Activated CD4-positive, alpha-beta T cell treated with anti-CD3 and anti-CD28 coated beads, Interleukin-2, Interleukin-4, amounts not matched to agents 100 ng/mL and 50 ng/mL, durations not matched to agents 16 hours and 8 hours (primary cell): Measurements from ENCODE around the gene SYNPR.
"Not testable (repeated sequence)": the region's sequence is repeated elsewhere in the genome, so short reads cannot be mapped to it uniquely, and the experiment has no call there.

ENCODE experiments used
- DNase-seq: peaks from one replicate; pipeline ENCODE4 v3.0.0-alpha.2; 2020; ENCODE audit warnings: low spot score

The SYNPR gene

GRCh38 chr3:63624941-63625560 is 346.9 kb downstream of the SYNPR start:
- DNase-seq: no peak

DNA sequence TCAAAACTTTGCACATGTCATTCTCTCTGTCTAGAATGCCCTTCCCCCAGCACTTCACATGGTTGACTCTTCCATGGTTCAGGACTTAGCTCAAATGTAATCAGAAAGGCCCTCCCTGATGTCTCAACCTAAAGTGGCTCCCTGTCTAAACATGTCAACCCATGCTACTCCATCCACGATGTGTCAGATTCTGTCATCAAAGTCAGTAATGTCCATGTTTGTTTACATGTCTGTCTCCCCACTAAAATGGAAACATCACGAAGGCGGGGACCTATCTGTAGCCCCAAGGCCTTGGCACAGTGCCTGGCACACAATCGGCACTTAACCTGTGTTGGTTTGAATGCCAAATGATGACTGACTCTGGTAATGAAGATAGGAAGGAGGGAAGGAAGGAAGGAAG is 353.6 kb downstream of the SYNPR start:
- DNase-seq: no peak

DNA sequence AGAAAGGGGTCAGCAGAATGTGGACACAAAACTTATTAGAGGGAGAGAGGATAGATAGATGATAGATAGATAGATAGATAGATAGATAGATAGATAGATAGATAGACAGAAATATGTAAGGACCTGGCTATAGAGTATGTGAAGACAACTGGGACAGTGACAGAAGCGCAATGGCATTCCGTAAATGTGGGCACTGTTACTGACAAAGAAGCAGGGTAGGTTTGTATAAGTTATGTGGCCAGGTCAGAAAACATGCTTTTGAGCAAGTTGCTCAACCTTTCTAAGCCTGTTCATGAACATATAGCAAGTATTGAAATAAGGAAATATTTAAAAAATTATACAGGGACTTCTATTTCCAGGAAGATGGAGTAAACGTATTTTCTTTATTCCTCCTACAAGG is 357.1 kb downstream of the SYNPR start:
- DNase-seq: no peak

DNA sequence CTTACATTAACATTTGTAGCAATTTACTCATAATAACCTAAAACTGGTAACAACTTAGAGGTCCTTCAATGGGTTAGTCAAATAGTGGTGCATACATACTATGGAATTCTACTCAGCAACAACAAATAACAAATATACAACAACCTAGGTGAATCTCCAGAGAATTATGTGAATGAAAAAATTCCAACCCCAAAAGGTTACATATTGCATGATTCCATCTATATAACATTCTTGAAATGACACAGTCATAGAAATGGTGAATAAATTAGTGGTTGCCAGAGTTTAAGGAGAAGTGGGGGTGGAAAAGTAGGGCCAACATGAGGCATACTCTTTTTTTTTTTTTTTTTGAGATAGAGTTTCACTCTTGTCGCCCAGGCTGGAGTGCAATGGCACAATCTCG is 361.7 kb downstream of the SYNPR start:
- no peak for DNase-seq

- no peak for DNase-seq
Observed at GRCh38 chr3:63642488-63642887, 364.4 kb downstream of the SYNPR start.

DNA sequence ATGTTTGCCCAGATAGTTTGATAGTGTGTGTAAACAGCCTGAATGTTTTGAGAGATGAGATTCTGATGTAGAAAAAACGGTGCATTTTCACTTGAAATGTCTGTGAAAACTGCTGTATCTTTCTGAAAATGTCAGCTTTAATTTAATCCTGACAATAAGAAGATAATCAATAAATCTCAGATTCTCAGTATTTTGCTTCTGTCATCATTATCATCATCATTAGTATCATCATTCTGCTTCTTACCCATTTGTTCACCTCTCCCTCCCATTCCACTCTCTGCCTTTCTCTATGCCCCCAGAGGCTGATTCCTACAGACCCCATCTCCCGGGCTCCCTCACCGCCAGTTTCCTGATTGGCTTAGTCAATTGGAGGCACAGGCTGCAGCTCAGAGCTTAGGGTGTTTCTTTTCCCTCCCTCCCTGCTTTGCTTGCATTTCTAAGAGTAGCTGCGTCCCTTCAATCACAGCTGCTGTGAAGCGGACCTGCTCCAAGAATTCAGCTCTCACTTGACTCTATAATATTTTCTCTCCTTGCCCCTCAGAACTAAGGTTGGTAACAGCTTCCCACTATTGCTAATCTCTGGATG is 366.2 kb downstream of the SYNPR start:
- no peak for DNase-seq

DNA sequence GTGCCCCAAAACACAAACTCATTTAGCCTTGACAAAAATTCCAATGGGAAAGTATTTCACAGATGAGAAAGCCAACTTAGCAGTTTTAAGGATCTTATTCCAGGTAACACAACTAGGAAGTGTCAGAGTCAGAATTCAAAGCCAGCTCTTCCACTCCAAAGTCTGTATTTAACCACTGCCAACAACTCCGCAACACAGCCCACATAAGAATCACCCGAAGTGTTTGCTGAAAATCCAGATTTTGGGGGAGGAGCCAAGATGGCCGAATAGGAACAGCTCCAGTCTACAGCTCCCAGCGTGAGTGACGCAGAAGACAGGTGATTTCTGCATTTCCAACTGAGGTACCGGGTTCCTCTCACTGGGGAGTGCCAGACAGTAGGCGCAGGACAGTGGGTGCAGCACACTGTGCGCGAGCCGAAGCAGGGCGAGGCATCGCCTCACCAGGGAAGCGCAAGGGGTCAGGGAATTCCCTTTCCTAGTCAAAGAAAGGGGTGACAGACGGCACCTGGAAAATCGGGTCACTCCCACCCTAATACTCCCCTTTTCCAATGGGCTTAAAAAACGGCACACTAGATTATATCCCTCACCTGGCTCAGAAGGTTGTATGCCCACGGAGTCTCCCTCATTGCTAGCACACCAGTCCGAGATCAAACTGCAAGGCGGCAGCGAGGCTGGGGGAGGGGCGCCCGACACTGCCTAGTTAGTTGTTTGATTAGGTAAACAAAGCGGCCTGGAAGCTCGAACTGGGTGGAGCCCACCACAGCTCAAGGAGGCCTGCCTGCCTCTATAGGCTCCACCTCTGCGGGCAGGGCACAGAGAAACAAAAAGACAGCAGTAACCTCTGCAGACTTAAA is 367.0 kb downstream of the SYNPR start:
- not testable (repeated sequence) for DNase-seq

DNA sequence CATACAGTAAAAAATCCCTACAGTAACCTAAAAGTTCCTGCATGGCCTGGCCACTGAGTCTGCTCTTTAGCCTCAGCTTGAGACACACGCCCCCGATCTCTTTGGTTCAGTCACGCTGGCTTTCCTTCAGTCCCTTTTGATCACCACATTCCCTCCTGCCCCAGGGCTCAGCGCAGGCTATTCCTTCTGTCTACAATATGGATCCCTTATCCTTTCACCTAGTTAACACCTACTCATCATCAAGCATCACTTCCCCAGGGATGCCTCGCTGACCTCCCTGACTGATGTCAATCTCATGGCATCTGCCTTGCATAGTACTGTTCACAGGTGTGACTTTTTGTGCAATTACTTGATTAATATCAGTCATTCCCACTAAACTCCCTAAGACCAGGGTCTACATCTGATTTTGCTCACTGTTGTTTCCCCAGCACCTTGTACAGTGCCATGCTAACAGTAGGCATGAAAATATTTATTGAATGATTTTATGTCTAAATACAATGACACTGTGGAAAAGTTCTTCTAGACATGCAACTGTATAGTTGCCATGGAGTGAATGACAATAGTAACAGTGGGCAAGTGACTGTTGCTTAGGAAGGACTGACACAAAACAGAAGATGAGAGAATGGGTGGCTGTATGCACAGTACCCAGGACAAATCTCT is 374.1 kb downstream of the SYNPR start, which contains the start of gene SNTN:
SNTN (plus strand) TSS at position 610 of the 660 bp plus-strand sequence; CDS start at position 623, 13 bp downstream.
- DNase-seq: no peak

GRCh38 chr3:63654211-63654610 is 376.1 kb downstream of the SYNPR start:
- DNase-seq: no peak

- no peak for DNase-seq
Observed at GRCh38 chr3:63654931-63655330, 376.8 kb downstream of the SYNPR start.

- DNase-seq: no peak
Observed at GRCh38 chr3:63655519-63655918, 377.4 kb downstream of the SYNPR start.

DNA sequence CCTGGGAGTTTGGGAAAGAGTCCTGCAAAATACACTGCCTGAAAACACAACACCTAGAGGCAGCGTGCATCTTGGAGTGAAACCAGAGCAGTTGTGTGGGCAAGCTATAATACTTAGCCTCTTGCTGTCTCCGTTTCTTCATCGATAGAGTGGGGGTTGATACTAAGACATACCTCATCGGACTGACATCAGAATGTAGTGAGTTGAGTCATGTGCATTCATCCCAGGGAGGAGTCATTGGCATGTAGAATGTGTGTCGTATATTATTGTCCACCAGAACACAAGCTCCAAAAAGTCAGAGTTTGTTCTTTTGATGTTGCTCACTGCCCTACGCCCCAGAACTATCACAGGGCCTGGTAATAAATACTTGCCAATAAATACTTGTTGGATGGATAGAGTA is 378.7 kb downstream of the SYNPR start:
- DNase-seq: no peak

GRCh38 chr3:63661242-63661641 is 383.1 kb downstream of the SYNPR start:
- no peak for DNase-seq

DNA sequence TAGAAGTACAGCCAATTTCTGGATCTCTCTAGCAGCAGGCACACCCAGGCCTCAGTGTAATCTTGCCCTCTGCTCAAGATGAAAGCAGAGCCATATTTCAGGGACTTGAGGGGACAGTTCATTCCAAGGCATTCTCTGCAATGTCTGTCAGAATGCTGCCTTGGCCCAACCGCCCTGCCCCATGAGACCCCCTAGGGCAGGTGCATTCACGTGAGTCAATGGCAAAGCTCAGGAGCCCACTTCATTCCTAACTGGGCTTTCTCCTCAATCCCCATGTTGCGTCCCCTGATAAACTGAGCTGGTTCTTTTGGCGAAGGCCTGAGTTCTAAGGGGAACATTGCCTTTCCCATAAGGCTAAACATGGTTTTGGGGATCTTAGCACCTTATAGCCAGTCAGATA is 383.9 kb downstream of the SYNPR start:
- no peak for DNase-seq

GRCh38 chr3:63662500-63662899 is 384.4 kb downstream of the SYNPR start:
- no peak for DNase-seq
